ENCODE measurements around the gene FBXW12. TPM values are rescaled to one million over a fixed set of nuclear protein-coding genes. Genes with fewer than 3 reads are reported as not detected.
"Not testable (repeated sequence)": the region's sequence is repeated elsewhere in the genome, so short reads cannot be mapped to it uniquely, and the experiment has no call there.

Gene FBXW12
- total RNA-seq (under 1 TPM in 4 of 7 donors, not detected in 3; 0.22 to 0.46 (median 0.28) TPM), polyA plus RNA-seq (under 1 TPM in 1 of 2 donors, not detected in 1; 0.33 TPM)
- long read RNA-seq, donor 1 = 0 reads
- long read RNA-seq, donor 2 = 0 reads
- long read RNA-seq, donor 3 = 0 reads

GRCh38 chr3:48371651-48372376 lies at the start of gene FBXW12:
TSS of gene FBXW12 (plus strand) at chr3:48372219. CDS start at chr3:48372768, 549 bp downstream.
- H3K4me3 ChIP-seq = no peak within 1 kb of the TSS
- no peaks in the 10 kb centered on the region for H3K4me1 ChIP-seq (ENCODE audit: insufficient read depth)
- WGBS, 3 donors = 91 to 94% (median 92%) methylated on average over 11 of the region's 11 CpGs
- intact Hi-C loops (cut with DNase I) = no loop called here
- no peak for DNase-seq
- no peaks in the 10 kb centered on the region for H3K9me3 ChIP-seq
- H3K27me3 ChIP-seq = no peaks in the 10 kb centered on the region
- H3K36me3 ChIP-seq = no peaks in the 10 kb centered on the region
- TF ChIP-seq CTCF (IDR thresholded peaks at IDR 0.05) (no peak), POLR2A (IDR thresholded peaks at IDR 0.05) (no peak), EP300 (IDR thresholded peaks at IDR 0.05) (no peak)
- no peak within 1 kb of the TSS for H3K27ac ChIP-seq

- H3K4me3 ChIP-seq; H3K27me3 ChIP-seq; intact Hi-C loops (cut with DNase I); H3K27ac ChIP-seq; DNase-seq; H3K4me1 ChIP-seq (ENCODE audit: insufficient read depth); H3K9me3 ChIP-seq; H3K36me3 ChIP-seq: not testable (repeated sequence)
- 83 to 94% (median 91%) methylated on average over 10 of the region's 10 CpGs for WGBS, 3 donors
Measured at GRCh38 chr3:48331706-48332435, 40.1 kb upstream of the FBXW12 start.

- H3K4me3 ChIP-seq; H3K27ac ChIP-seq; intact Hi-C loops (cut with DNase I); H3K9me3 ChIP-seq; H3K4me1 ChIP-seq (ENCODE audit: insufficient read depth); H3K36me3 ChIP-seq; DNase-seq; H3K27me3 ChIP-seq: not testable (repeated sequence)
- 71 to 81% (median 77%) methylated on average over 15 of the region's 15 CpGs for WGBS, 3 donors
Measured at GRCh38 chr3:48333346-48334245, 38.4 kb upstream of the FBXW12 start, which contains the start of gene SPINK8. TSS of gene SPINK8 (minus strand) at chr3:48333661. CDS start at chr3:48328341, 5,320 bp downstream.

GRCh38 chr3:48334605-48335004 lies 37.4 kb upstream of the FBXW12 start:
- DNase-seq = no peak
- no peak for TF ChIP-seq EP300 (IDR thresholded peaks at IDR 0.05)
- TF ChIP-seq CTCF (IDR thresholded peaks at IDR 0.05) = no peak
- TF ChIP-seq POLR2A (IDR thresholded peaks at IDR 0.05) = no peak
- H3K4me3 ChIP-seq = no peak overlapping the region
- no peaks in the 10 kb centered on the region for H3K36me3 ChIP-seq
- H3K27me3 ChIP-seq = no peaks in the 10 kb centered on the region
- H3K4me1 ChIP-seq (ENCODE audit: insufficient read depth) = peaks cover 2% of the 10 kb centered on the region
- intact Hi-C loops (cut with DNase I) = no loop called here
- H3K27ac ChIP-seq = no peak overlapping the region
- 79 to 84% (median 80%) methylated on average over 3 of the region's 3 CpGs for WGBS, 3 donors
- no peaks in the 10 kb centered on the region for H3K9me3 ChIP-seq

GRCh38 chr3:48335286-48335685 lies 36.7 kb upstream of the FBXW12 start:
- H3K4me3 ChIP-seq; DNase-seq; H3K36me3 ChIP-seq; H3K27ac ChIP-seq; intact Hi-C loops (cut with DNase I); H3K9me3 ChIP-seq; H3K4me1 ChIP-seq (ENCODE audit: insufficient read depth); H3K27me3 ChIP-seq: not testable (repeated sequence)
- WGBS, 3 donors = 85 to 87% (median 87%) methylated on average over 9 of the region's 9 CpGs

- DNase-seq; H3K9me3 ChIP-seq; H3K27ac ChIP-seq; H3K4me3 ChIP-seq; intact Hi-C loops (cut with DNase I); H3K36me3 ChIP-seq; H3K4me1 ChIP-seq (ENCODE audit: insufficient read depth); H3K27me3 ChIP-seq: not testable (repeated sequence)
- 6 to 37% (median 9%) methylated on average over 5 of the region's 5 CpGs for WGBS, 3 donors
Measured at GRCh38 chr3:48337536-48337935, 34.5 kb upstream of the FBXW12 start.

Measured in ovary (tissue), 10 donors.